Rectal smooth muscle tissue (tissue), 1 donor: ENCODE data around the gene ATXN7L1.

Source experiments
- H3K27ac ChIP-seq: one replicate; pipeline ENCODE4 v1.7.0; 2013; ENCODE audit warnings: low read depth, low read length, inconsistent platforms
- H3K27me3 ChIP-seq: one replicate; pipeline ENCODE4 v1.7.0; 2013; ENCODE audit warnings: low read length; ENCODE audit not compliant: control insufficient read depth, insufficient read depth
- H3K36me3 ChIP-seq: one replicate; pipeline ENCODE4 v1.7.0; 2013; ENCODE audit warnings: low read length; ENCODE audit not compliant: control insufficient read depth, insufficient read depth
- H3K4me1 ChIP-seq: one replicate; pipeline ENCODE4 v1.7.0; 2013; ENCODE audit warnings: low read length; ENCODE audit not compliant: control insufficient read depth, insufficient read depth
- H3K4me3 ChIP-seq: one replicate; pipeline ENCODE4 v1.7.0; 2013; ENCODE audit warnings: low read length
- H3K9ac ChIP-seq: one replicate; pipeline ENCODE4 v1.7.0; 2013; ENCODE audit warnings: low read length

The ATXN7L1 gene

GRCh38 chr7:105649727-105650381 lies 226.5 kb downstream of the ATXN7L1 start:
- Histone ChIP-seq H3K9ac (no peak overlapping the region), H3K36me3 (no peaks in the 10 kb centered on the region), H3K4me3 (no peak overlapping the region), H3K4me1 (no peaks in the 10 kb centered on the region), H3K27ac (no peak overlapping the region), H3K27me3 (no peaks in the 10 kb centered on the region)

GRCh38 chr7:105648561-105649401 lies 227.6 kb downstream of the ATXN7L1 start:
- Histone ChIP-seq H3K9ac (no peak overlapping the region), H3K36me3 (no peaks in the 10 kb centered on the region), H3K27ac (no peak overlapping the region), H3K4me3 (no peak overlapping the region), H3K4me1 (no peaks in the 10 kb centered on the region), H3K27me3 (no peaks in the 10 kb centered on the region)

- Histone ChIP-seq H3K27me3 (no peaks in the 10 kb centered on the region), H3K9ac (no peak overlapping the region), H3K27ac (no peak overlapping the region), H3K4me3 (no peak overlapping the region), H3K4me1 (no peaks in the 10 kb centered on the region), H3K36me3 (no peaks in the 10 kb centered on the region)
Observed at GRCh38 chr7:105647591-105647990, 228.8 kb downstream of the ATXN7L1 start.

GRCh38 chr7:105644937-105645336 lies 231.5 kb downstream of the ATXN7L1 start:
- Histone ChIP-seq H3K27ac (no peak overlapping the region), H3K36me3 (no peaks in the 10 kb centered on the region), H3K4me1 (no peaks in the 10 kb centered on the region), H3K27me3 (no peaks in the 10 kb centered on the region), H3K9ac (no peak overlapping the region), H3K4me3 (no peak overlapping the region)

GRCh38 chr7:105643851-105644250 lies 232.5 kb downstream of the ATXN7L1 start:
- no peak overlapping the region for H3K9ac ChIP-seq
- H3K36me3 ChIP-seq: no peaks in the 10 kb centered on the region
- no peak overlapping the region for H3K4me3 ChIP-seq
- H3K27ac ChIP-seq: no peak overlapping the region
- H3K4me1 ChIP-seq: peaks cover 2% of the 10 kb centered on the region
- no peaks in the 10 kb centered on the region for H3K27me3 ChIP-seq

- Histone ChIP-seq H3K4me1 (peaks cover 2% of the 10 kb centered on the region), H3K27me3 (no peaks in the 10 kb centered on the region), H3K27ac (no peak overlapping the region), H3K36me3 (peaks cover 3% of the 10 kb centered on the region), H3K4me3 (no peak overlapping the region), H3K9ac (no peak overlapping the region)
Observed at GRCh38 chr7:105643384-105643783, 233.0 kb downstream of the ATXN7L1 start.

- peaks cover 11% of the 10 kb centered on the region for H3K36me3 ChIP-seq
- no peak overlapping the region for H3K9ac ChIP-seq
Observed at GRCh38 chr7:105642264-105642663, 234.1 kb downstream of the ATXN7L1 start.

GRCh38 chr7:105640956-105641810 lies 235.2 kb downstream of the ATXN7L1 start:
- Histone ChIP-seq H3K4me1 (peaks cover 2% of the 10 kb centered on the region), H3K27ac (no peak overlapping the region), H3K27me3 (no peaks in the 10 kb centered on the region), H3K4me3 (no peak overlapping the region), H3K36me3 (peaks cover 11% of the 10 kb centered on the region), H3K9ac (no peak overlapping the region)

More at GRCh38 chr7:105642264-105642663, 234.1 kb downstream of the ATXN7L1 start:
- no peak overlapping the region for H3K4me3 ChIP-seq
- no peaks in the 10 kb centered on the region for H3K27me3 ChIP-seq
- no peak overlapping the region for H3K27ac ChIP-seq
- peaks cover 2% of the 10 kb centered on the region for H3K4me1 ChIP-seq

- Histone ChIP-seq H3K36me3 (peaks cover 15% of the 10 kb centered on the region), H3K4me1 (peaks cover 2% of the 10 kb centered on the region), H3K9ac (no peak overlapping the region), H3K4me3 (no peak overlapping the region), H3K27me3 (no peaks in the 10 kb centered on the region), H3K27ac (no peak overlapping the region)
Observed at GRCh38 chr7:105639667-105640493, 236.5 kb downstream of the ATXN7L1 start.

GRCh38 chr7:105638902-105639495 lies 237.4 kb downstream of the ATXN7L1 start:
- H3K4me3 ChIP-seq: no peak overlapping the region
- H3K9ac ChIP-seq: no peak overlapping the region
- H3K27ac ChIP-seq: no peak overlapping the region
- H3K36me3 ChIP-seq: peaks cover 20% of the 10 kb centered on the region
- no peaks in the 10 kb centered on the region for H3K27me3 ChIP-seq
- peaks cover 2% of the 10 kb centered on the region for H3K4me1 ChIP-seq

GRCh38 chr7:105638334-105638733 lies 238.1 kb downstream of the ATXN7L1 start:
- no peak overlapping the region for H3K27ac ChIP-seq
- no peaks in the 10 kb centered on the region for H3K27me3 ChIP-seq
- peaks cover 2% of the 10 kb centered on the region for H3K4me1 ChIP-seq
- no peak overlapping the region for H3K9ac ChIP-seq
- peaks cover 24% of the 10 kb centered on the region for H3K36me3 ChIP-seq
- no peak overlapping the region for H3K4me3 ChIP-seq
